GM18499 (cell line): ENCODE data around the gene CPVL.

Source experiments
- ATAC-seq: cut with Tn5 transposase; IDR thresholded peaks from one replicate; pipeline ENCODE4 v1.9.1; 2021; ENCODE audit warnings: moderate number of reproducible peaks; ENCODE audit not compliant: insufficient read depth, unreplicated experiment

The CPVL gene

DNA sequence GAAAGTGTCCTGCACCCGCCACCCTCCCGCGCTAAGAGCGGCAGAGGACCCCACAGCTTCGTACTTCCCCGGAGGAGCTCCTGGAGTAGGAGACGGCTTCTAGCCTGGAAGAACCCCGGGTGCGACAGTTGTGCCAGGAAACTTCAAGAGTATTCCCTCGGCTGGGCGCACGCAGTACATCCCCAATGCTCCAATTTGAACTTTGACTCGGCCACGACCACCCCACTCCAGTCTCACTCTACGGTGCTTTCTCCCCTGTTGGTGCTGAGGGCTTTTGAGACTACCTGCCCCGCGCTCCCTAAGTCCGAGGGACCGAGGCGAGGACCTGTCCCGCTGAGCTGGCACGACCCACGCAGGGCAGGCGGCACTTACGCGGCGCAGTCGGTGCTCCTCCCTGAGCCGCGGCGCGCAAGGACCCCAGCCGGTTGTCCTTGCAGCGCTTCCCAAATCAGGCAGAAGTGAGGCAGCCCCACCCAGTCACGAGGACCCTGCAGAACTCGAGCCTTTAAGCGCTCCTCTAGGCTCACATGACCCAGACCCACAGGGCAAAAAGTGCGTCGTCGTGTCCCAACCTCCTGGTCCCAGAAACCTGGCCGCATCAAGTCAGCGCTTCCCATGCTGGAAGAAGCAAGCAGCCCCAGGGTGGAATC is at the start of gene CPVL:
Gene CPVL (minus strand): TSS at position 481 of the 650 bp plus-strand sequence. CDS start 25,476 bp downstream, outside the sequence.
- no peak for ATAC-seq

DNA sequence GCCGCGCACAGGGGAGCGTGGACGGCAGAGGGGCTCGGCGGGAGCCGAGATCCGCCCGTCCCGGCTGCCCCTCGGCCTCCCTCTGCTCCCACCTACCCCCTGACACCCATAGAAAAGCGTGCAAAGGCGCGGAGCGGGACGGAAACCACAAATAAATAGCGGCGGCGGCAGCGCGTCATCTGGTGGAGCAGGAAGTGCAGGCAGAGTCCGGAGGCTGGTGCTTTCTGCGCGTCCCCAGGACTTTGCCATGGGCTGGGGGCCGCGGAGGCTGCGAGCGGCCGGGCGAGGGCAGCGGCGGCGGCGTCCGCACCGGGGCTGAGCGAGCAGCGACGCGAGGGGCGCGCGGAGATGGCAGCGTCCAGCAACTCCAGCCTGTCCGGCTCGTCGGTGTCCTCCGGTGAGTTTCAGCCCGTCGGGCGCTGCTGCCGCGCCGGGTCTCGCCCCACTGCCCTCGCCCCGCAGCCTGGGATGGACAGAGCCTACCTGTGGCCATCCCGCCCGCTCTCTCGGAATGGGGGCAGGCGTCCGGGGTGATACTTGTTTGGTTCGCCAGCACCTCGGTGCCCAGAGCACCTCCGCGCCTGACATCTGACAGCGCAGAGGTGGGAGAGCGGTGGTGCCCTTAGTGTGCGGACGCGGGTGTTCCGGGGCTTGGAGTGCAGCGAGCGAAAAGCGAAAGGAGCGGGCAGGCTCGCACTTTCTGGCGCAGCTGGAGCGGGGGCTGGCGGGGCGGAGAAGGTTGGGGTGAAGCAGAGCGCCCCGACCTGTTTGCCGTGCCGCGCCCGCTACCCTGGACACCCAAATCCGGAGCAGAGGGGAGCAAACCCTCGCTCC is 48.5 kb upstream of the CPVL start, which contains the start of gene CHN2:
Gene CHN2 (plus strand): TSS at position 182 of the 834 bp plus-strand sequence.
- ATAC-seq = no peak

DNA sequence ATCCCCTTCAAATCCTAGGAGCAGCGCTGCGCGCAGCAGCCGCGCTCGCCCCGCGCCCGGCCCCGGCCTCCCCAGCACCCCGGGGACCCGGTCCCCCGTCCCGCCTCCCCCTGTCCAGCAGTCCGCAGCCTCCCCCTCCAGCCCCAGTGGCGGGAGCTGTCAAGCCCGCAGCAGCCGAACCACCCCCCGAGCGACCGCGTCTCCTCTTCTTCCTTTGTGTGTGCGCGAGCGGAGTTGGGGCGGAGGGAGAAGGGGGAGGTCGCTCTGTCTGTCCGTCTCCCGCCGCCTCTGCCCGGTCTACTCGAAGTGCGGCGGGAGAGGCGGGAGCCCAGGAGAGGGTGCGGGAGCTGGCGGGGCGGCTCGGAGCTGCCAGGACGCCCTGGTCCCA is 47.9 kb upstream of the CPVL start:
- no peak for ATAC-seq

DNA sequence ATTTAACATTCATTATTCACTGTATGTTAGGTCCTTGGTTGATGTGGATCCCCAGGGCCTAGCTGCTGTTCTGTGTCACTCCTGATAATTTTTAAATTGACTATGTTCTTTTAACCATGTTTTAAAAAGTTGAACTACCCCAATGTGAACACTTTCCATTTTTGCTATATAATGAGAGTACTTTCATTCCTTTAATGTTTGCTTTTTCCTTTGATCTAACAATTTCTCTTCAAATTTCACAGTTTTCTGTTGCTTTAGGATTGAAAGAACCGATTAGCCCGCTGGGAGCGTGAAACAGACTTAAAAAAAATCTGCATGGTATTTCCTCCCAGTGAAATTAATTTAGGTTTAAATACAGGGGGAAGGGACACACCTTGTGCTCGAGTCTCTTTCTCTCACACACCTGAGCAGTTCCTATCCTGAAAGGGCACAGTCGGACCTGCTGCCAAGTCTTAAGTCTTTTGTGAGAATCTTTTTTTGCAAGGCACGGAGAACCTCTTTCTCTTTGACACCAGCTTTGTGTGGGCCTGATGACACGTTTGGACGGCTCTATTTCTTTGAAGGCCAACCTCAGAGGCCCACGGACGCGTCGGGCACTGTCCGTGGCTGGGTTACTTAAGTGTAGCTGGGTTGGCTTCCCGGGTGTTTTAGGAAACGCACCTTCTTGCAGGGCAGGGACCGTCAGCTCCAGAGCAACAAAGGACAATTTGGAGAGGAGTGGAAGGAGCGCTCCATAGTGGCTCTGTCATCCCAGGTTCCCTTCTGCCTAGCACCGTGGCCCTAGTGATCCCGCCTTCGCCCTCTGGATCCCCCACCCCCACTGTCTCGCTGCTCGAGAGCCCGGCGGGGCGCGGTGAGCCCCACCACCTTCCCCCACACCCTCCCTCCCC is 47.2 kb upstream of the CPVL start:
- no peak for ATAC-seq

DNA sequence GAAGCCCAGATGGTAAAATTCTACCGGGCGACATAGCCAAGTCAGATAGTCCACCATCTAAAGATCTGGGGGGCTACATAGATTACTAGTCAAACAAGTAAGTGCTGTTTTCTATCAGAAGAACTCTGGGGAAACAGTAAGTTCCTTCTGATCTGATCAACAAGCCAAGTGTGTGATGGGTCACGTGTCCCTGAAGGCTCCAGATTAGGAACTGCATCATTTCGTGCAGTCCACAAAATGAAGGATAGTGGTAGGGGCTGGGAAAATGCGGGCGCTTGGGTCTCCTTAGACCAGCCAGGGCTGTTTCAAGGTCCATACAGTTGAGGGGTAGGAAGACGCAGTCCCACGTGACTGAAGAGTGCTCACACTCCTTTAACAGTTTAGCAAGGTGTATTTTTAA is 46.5 kb upstream of the CPVL start:
- ATAC-seq = no peak

DNA sequence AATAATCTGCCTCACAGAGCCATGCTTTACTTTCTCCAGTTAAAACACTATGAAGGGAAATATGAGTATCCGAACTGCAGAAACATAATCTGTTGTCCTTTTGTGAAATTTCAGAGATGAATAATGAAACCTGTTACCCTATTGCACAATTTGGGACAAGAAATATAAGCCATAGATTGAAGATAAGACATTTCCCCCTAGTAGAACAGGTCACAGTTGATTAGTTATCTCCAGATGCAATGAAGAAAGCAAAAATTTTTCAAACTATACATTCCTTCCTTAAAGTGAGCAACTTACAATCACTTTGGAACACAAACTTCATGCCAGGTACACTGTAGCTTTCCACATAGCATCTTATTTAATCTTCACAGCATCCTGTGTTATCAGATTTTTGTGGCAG is 46.0 kb upstream of the CPVL start:
- ATAC-seq = no peak

DNA sequence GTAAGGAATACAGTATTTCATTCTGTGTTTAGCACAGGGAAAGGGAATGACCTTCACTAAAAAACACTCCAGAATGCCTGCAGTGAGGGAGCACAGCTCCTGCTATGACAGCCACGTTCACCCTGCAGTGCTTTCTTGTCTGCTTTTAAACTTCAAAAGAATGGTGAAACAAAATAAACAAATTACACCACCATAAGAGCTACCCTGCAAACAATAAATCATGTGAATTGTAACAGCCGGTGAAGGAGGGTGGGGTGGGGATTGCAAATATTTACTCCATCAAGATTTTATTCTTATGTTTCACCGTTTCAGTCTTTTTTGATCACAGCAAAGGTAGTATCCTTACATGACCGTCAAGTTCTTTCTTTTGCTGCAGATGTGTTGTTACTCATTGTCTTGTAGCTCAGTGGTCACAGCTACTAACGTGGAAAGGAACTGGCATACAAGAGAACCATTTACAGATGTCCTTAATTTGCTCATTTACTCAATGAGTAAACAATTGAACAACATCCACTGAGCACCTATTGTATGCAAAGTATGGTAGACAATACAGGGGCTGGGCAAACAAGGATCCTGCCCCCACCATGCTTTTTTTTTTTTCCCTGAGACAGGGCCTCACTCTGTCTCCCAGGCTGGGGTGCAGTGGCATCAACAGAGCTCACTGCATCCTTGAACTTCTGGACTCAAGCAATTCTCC is 44.2 kb upstream of the CPVL start:
- no peak for ATAC-seq

DNA sequence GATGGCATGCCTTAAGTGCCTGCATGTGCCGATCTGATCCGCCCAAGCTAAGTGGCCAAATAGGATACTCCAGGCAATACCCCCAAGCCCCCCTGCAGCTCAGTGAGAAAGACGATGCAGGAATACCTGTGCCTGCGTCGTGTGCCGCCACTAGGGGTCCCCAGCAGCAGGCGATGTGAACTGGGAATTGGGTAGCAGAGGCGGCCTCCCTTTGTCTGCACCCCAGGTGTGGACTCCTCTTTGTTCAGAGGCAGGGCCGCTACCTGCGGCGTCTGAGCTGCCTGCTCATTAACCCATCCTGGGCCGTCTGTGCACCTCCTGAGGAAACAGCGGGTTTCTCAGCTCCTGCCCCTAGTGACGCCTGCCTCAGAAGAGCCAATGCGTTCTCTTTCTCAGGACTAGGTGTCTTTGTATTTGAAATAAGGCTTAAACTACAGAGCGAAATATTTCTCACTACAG is 43.4 kb upstream of the CPVL start:
- no peak for ATAC-seq

DNA sequence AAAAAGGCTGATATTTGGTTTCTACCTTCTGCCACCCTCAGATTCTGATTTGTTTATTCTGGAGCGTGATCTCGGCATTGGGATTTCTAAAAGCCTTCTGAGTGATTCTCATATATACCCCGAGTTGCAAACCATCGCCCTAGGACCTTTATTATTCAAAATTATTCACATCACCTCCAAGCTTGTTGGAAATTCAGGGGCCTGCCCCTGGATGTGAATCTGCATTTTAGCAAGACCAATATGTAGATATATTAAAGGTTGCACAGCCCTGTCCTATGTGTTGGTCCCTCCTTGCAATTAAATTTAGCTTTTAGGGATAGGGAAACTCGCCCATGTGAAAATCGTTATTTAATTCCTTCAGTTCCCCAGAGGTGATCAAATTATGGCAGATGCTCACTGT is 39.3 kb upstream of the CPVL start:
- ATAC-seq = no peak

DNA sequence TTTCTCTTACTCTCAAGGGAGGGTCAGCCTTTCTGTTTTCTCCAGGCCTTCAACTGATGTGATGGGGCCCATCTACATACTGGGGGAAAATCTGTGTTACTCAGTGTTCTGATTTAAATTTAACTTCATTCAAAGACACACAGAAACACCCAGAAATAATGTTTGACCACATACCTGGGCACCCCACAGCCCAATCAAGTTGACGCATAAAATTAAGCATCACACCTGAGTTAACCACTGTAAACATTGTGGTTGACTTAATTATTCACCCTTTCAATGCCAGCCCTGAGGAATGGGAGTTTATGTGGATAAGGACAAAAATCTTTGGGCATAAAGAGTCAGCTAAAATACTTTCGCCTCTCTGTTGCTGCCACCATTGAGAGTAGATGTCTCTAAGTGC is 38.3 kb upstream of the CPVL start:
- no peak for ATAC-seq

DNA sequence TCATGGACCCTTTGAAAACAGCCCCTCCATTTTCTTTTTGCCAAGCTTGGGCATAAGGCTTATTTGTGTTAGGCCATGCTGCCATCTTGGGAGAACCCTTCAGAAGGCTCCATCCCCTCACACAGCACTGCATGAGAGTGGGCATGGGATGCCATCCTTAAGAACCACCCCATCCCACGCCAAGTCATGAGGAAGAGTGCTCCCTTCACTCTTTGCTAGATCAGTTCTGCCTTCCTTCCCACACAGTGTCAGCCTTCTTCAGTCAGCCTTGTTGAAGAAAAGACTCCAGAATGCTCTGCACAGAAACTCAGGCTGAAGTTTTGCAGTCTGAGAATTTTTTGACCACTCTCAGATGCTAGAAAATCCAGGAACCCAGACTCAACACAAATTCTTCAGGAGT is 32.8 kb upstream of the CPVL start:
- no peak for ATAC-seq

DNA sequence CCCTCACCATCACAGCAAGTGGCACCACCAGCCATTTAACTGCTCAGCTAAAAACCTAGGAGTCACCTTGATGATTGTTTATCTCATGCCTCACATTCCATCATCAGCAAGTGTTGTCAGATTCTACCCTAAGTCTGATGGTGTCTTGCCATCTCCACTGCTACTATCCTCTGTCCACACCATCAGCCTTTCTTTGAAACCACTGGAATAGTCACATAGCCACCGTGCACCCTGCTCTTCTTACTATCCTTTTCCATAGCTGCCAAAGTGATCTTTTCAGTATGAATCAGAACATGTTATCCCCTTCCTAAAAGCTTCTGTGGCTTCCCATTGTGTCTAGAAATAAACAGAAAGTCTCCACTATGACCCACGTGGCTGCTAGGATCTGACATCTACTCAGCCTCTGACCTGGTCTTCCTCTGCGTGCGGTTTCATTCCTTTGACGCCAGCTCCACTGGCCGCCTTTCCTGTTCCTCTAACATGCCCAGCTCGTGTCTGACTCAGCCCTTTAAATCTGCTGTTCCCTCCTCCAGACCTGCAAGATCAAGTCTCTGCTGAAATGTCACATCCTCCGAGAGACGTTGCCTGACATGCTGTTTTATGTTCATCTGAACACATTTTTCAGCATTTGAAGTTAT is 31.7 kb upstream of the CPVL start:
- no peak for ATAC-seq

DNA sequence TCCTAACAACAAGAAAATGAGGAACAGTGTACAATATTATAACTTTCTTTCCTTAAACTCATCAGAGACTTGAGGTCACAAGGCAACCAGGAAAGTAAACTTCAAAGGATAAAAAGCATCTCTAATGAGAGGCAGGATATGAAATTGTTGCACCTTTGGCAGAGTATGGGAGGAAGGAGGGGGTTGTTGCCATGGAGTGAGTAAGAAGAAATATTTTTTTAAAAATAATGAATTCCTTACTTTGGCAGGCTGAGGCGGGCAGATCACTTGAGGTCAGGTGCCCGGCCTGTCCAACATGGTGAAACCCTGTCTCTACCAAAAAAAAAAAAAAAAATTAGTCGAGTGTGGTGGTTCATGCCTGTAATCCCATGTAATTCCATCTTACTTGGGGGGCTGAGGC is 27.1 kb upstream of the CPVL start:
- no peak for ATAC-seq

DNA sequence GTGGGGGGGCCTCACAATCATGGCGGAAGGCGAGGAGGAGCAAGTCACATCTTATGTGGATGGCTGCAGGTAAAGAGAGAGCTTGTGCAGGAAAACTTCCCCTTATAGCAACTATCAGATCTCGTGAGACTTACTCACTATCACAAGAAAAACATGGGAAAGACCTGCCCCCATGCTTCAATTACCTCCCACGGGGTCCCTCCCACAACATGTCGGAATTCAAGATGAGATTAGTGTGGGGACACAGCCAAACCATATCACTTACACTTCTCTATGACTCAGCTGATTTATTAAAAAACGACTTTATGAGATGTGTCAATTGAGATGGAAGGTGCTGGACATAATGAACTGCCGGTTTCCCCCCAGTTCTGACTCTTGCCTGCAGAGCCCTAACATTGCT is 24.4 kb upstream of the CPVL start:
- ATAC-seq = no peak

DNA sequence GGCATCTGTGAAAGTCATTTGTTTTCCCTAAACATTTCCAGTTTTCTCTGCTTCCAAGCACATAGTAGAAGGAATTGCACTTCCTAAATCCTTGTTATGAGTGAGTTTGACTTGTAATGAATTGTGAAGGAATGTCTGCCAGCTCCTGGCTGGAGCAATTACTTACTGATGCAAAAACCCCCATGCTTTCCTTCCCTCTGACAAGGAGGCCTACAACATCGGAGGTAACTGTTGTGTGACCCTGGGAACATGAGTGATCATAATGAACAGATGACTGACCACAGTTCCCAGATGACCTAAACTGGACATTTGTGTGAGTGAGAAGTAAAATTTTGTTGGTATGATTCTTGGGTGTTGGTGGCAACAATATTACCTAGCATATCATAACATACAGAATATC is 21.4 kb upstream of the CPVL start:
- no peak for ATAC-seq

DNA sequence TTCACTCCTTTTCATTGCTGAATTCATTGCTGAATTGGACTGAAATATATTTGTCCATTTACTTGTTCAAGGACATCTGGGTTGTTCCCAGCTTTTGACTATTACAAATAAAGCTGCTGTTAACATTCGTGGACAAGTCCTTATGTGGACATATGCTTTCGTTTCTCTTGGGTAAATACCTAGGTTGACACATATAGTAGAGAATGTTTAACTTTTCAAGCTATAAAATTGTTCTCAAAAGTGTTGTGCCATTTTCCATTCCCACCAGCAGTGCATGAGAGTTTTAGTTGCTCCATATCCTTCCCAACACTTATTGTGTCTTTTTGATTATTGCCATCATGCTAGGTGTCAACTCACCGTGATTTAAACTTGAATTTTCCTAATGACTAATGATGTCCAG is 17.5 kb upstream of the CPVL start:
- no peak for ATAC-seq

DNA sequence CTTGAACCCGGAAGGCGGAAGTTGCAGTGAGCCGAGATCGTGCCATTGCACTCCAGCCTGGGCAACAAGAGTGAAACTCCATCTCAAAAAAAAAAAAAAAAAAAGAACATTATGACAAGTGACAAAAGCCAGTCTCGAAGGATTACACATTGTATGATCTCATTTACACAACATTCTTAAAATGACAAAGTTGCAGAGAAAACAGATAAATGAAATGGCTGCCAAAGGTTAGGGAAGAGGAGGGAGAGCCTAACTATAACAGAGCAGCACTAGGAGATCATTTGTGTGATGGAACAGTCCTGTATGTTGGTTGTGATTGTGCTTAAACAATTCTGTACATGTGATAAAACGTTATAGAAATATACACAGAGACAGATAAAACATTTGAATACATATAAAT is 16.2 kb upstream of the CPVL start:
- no peak for ATAC-seq

DNA sequence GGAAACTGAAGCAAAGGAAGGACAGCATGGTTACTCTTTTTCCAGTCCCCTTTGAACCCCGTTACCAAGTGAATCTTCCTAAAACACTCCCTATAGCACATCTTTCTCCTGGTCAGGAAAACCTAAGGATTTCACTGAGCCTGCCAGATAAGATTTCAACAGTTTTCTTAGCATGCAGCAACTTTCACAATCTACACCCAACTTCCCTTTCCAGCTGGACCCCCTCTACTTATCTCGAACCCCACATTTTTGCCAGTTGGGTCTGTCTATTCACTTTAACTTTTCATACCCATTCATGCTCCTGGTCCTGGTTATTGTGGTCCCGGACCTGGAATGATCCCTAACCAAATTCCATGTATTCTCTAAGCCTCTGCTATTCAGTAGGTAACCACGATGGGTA is 14.9 kb upstream of the CPVL start:
- no peak for ATAC-seq

DNA sequence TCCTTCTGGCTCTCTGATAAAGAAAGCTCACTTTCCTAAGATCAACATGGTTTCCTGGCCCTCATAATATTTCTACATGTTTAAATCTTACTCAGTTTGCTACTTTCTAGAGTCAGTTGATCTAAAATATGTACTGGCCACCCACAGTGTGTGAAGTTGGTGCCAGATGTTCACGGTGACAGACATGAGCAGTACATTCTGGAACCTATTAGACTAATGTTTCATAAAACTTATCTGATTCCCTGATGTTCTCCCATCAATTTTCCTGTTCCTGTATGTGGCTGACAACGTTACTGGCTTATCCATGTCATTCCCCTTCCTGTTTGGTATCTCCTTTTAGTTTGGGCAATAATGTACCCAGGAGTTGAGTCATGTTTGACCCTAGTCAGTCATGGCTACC is 13.7 kb upstream of the CPVL start:
- no peak for ATAC-seq
